NB4 (cell line): Measurements from ENCODE around the gene ID2.

Source experiments
- POLR2A ChIP-seq: IDR thresholded peaks from 2 replicates; pipeline ENCODE4 v1.6.1; 2011; ENCODE audit warnings: mild to moderate bottlenecking; ENCODE audit not compliant: insufficient read length; ENCODE audit errors: extremely low read depth
- TF ChIP-seq, protein P1 (sequence below): IDR thresholded peaks from one replicate; pipeline ENCODE4 v1.5.1; 2012; ENCODE audit warnings: low read depth, low read length

DNA sequence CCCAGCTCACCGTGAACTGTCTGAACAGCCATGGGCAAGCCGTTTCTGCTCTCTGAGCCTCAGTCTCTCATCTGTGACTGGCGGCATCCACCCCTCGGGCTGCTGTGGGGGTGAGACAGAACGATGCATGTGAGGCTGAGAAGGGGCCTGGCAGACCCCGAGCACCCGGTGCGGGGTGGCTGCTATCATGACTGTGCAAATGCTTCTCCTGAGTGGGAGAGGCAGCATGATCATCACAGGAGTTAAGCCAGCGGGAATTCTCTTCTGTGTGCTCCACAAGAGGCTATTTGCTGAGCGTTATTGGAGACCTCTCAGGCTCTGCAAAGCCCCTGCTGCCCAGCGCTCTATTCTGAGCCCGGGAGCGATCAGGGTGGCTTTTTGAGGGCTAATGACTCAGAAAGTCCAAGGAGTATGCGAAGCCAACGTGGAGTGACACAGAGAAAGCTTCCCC lies 45.8 kb upstream of the ID2 start:
- TF ChIP-seq, protein P1, sequence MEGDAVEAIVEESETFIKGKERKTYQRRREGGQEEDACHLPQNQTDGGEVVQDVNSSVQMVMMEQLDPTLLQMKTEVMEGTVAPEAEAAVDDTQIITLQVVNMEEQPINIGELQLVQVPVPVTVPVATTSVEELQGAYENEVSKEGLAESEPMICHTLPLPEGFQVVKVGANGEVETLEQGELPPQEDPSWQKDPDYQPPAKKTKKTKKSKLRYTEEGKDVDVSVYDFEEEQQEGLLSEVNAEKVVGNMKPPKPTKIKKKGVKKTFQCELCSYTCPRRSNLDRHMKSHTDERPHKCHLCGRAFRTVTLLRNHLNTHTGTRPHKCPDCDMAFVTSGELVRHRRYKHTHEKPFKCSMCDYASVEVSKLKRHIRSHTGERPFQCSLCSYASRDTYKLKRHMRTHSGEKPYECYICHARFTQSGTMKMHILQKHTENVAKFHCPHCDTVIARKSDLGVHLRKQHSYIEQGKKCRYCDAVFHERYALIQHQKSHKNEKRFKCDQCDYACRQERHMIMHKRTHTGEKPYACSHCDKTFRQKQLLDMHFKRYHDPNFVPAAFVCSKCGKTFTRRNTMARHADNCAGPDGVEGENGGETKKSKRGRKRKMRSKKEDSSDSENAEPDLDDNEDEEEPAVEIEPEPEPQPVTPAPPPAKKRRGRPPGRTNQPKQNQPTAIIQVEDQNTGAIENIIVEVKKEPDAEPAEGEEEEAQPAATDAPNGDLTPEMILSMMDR = no peak
- TF ChIP-seq POLR2A = no peak
